Measurements from ENCODE around the gene PAPOLA. TPM values are rescaled to one million over a fixed set of nuclear protein-coding genes. Genes with fewer than 3 reads are reported as not detected.
A peak's percentile ranks its signal among the peaks of the same experiment; 100 is the strongest.

The PAPOLA gene
- total and polyA plus RNA-seq, 2 experiments from 2014 or later, result 97.7 to 151 TPM

- TF ChIP-seq EZH2phosphoT487 (IDR thresholded peaks at IDR 0.05; ENCODE audit: low read depth, severe bottlenecking, unreplicated experiment) (no peak), EZH2 (IDR thresholded peaks at IDR 0.05; ENCODE audit: borderline replicate concordance) (no peak), CTCF (IDR thresholded peaks at IDR 0.05; ENCODE audit: poor library complexity) (peak; percentile 74)
- H3K27me3 ChIP-seq, result no peaks in the 10 kb centered on the region
- H3K9me2 ChIP-seq (replicated peaks; ENCODE audit: insufficient read depth), result no peaks in the 10 kb centered on the region
- 77% methylated on average over 3 of the region's 3 CpGs for WGBS (ENCODE audit: low lambda C conversion rate, missing lambda C conversion rate)
- no peaks in the 10 kb centered on the region for H3K4me1 ChIP-seq (ENCODE audit: insufficient read depth)
- H3K79me2 ChIP-seq, result no peaks in the 10 kb centered on the region
- peak; percentile 44 for DNase-seq (ENCODE audit: low spot score)
- no peak overlapping the region for H3K4me3 ChIP-seq
- no peaks in the 10 kb centered on the region for H3K36me3 ChIP-seq (replicated peaks; ENCODE audit: insufficient read depth, low read depth)
- H4K20me1 ChIP-seq (ENCODE audit: insufficient read depth, poor library complexity, severe bottlenecking), result no peaks in the 10 kb centered on the region
- H3K27ac ChIP-seq, result no peak overlapping the region
- no peaks in the 10 kb centered on the region for H3K9me3 ChIP-seq (ENCODE audit: low read depth)
- H2AFZ ChIP-seq, result no peak overlapping the region
- no peak overlapping the region for H3K4me2 ChIP-seq
These were observed 65.2 kb downstream of the PAPOLA start for GRCh38 chr14:96567289-96567899.

GRCh38 chr14:96568621-96569020 is 66.4 kb downstream of the PAPOLA start:
- TF ChIP-seq EZH2 (IDR thresholded peaks at IDR 0.05; ENCODE audit: borderline replicate concordance), result no peak
- no peak for TF ChIP-seq EZH2phosphoT487 (IDR thresholded peaks at IDR 0.05; ENCODE audit: low read depth, severe bottlenecking, unreplicated experiment)
- H3K36me3 ChIP-seq (replicated peaks; ENCODE audit: insufficient read depth, low read depth), result no peaks in the 10 kb centered on the region
- H3K79me2 ChIP-seq, result no peaks in the 10 kb centered on the region
- H4K20me1 ChIP-seq (ENCODE audit: insufficient read depth, poor library complexity, severe bottlenecking), result no peaks in the 10 kb centered on the region
- no peak overlapping the region for H3K4me2 ChIP-seq
- H3K27ac ChIP-seq, result no peak overlapping the region
- no peaks in the 10 kb centered on the region for H3K27me3 ChIP-seq
- DNase-seq (ENCODE audit: low spot score), result no peak
- H3K4me1 ChIP-seq (ENCODE audit: insufficient read depth), result peaks cover 1% of the 10 kb centered on the region
- H3K9me3 ChIP-seq (ENCODE audit: low read depth), result no peaks in the 10 kb centered on the region
- H3K4me3 ChIP-seq, result no peak overlapping the region
- H3K9me2 ChIP-seq (replicated peaks; ENCODE audit: insufficient read depth), result no peaks in the 10 kb centered on the region
- H2AFZ ChIP-seq, result no peak overlapping the region

DNA sequence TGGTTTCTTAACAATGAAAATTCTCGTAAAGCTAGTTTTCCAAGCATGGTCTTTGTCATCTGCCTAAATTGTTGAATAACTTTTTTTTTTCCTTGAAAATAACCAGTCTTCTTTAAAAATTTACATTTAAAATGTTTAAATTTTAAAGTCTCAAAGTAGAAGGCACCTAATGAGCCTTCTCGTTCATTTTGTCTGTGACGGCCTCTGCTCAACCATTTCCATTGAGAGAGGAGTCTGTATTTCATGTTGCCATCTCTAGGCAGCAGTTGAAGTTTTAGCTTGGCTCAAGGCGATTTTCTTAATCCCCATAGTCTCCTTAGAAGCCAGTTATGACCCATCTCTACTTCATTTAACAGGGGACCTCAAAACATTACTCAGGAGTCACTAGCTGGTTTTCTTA is 69.1 kb downstream of the PAPOLA start:
- WGBS (ENCODE audit: low lambda C conversion rate, missing lambda C conversion rate), result 92% methylated on average over 4 of the region's 4 CpGs

More for the DNA sequence above, 69.1 kb downstream of the PAPOLA start:
- no peak for DNase-seq (ENCODE audit: low spot score)
- Histone ChIP-seq H3K4me1 (ENCODE audit: insufficient read depth) (peaks cover 9% of the 10 kb centered on the region), H2AFZ (no peak overlapping the region), H3K79me2 (no peaks in the 10 kb centered on the region), H3K4me2 (no peak overlapping the region), H3K9me3 (ENCODE audit: low read depth) (no peaks in the 10 kb centered on the region), H3K27me3 (no peaks in the 10 kb centered on the region), H3K9me2 (replicated peaks; ENCODE audit: insufficient read depth) (no peaks in the 10 kb centered on the region), H3K4me3 (no peak overlapping the region), H4K20me1 (ENCODE audit: insufficient read depth, poor library complexity, severe bottlenecking) (peaks cover 6% of the 10 kb centered on the region), H3K27ac (no peak overlapping the region), H3K36me3 (replicated peaks; ENCODE audit: insufficient read depth, low read depth) (no peaks in the 10 kb centered on the region)
- TF ChIP-seq CTCF (IDR thresholded peaks at IDR 0.05; ENCODE audit: poor library complexity) (no peak), EZH2 (IDR thresholded peaks at IDR 0.05; ENCODE audit: borderline replicate concordance) (no peak), EZH2phosphoT487 (IDR thresholded peaks at IDR 0.05; ENCODE audit: low read depth, severe bottlenecking, unreplicated experiment) (no peak)
